ENCODE results near the gene PTPRM. TPM values are rescaled to one million over a fixed set of nuclear protein-coding genes. Genes with fewer than 3 reads are reported as not detected.

PTPRM gene
- total and polyA plus RNA-seq, 2 donors (not counting 3 experiments of a cell fraction or from before 2014, with no cell fraction given): 37.4 to 43.7 TPM

- FAIRE-seq (no peak), DNase-seq (ENCODE audit: low read depth, low spot score) (no peak)
- Histone ChIP-seq H3K4me2 (ENCODE audit: insufficient read depth, low read length) (no peak overlapping the region), H3K4me3 (replicated peaks in 1 of 3; ENCODE audit: insufficient read depth in 1 of 3, low read depth in 1 of 3, low read length in 3 of 3) (no peak overlapping the region), H2AFZ (ENCODE audit: low read depth, low read length) (no peak overlapping the region), H3K4me1 (ENCODE audit: control insufficient read depth, extremely low read depth, insufficient read depth, low read length) (no peaks in the 10 kb centered on the region), H4K20me1 (replicated peaks; ENCODE audit: control insufficient read depth, extremely low read depth, insufficient read depth, low read length) (no peaks in the 10 kb centered on the region), H3K27me3 (ENCODE audit: control insufficient read depth in 2 of 2, insufficient read depth in 2 of 2, low read length in 2 of 2) (no peaks in the 10 kb centered on the region), H3K9me1 (replicated peaks; ENCODE audit: control insufficient read depth, extremely low read depth, insufficient read depth, low read length) (no peaks in the 10 kb centered on the region), H3K27ac (ENCODE audit: insufficient read depth, low read depth, low read length) (no peak overlapping the region), H3K36me3 (ENCODE audit: control insufficient read depth in 2 of 2, extremely low read depth in 1 of 2, insufficient read depth in 2 of 2, low read length in 2 of 2) (no peaks in the 10 kb centered on the region), H3K9ac (replicated peaks; ENCODE audit: extremely low read depth, insufficient read depth, low read length) (no peak overlapping the region), H3K79me2 (ENCODE audit: control insufficient read depth, insufficient read depth, low read length) (no peaks in the 10 kb centered on the region), H3K9me3 (replicated peaks; ENCODE audit: control insufficient read depth, insufficient read depth, low read length) (no peaks in the 10 kb centered on the region)
- no peak for TF ChIP-seq POLR2A (IDR thresholded peaks at IDR 0.05; ENCODE audit: low read depth, low read length)
- no peak for TF ChIP-seq JUN (IDR thresholded peaks at IDR 0.05; ENCODE audit: borderline replicate concordance, insufficient read depth, insufficient read length, low read depth)
- no peak for TF ChIP-seq FOS (IDR thresholded peaks at IDR 0.05; ENCODE audit: borderline replicate concordance, insufficient read depth, low read length)
- dilution Hi-C loops (cut with MboI; ENCODE audit: extremely low pct_ligation_motif_present, low sequenced_read_pairs) (no loop called here), intact Hi-C loops (cut with micrococcal nuclease) (no loop called here)
- CTCF ChIA-PET: no interaction called here
- POLR2A ChIA-PET: no interaction called here
- BruUV-seq (replicated peaks): no TSS peak
Observed at GRCh38 chr18:8257851-8258434, 690.8 kb downstream of the PTPRM start.

GRCh38 chr18:8260319-8260718, 693.2 kb downstream of the PTPRM start:
- no peak for FAIRE-seq
- POLR2A ChIA-PET: no interaction called here

More at GRCh38 chr18:8260319-8260718, 693.2 kb downstream of the PTPRM start:
- no peak for DNase-seq (ENCODE audit: low read depth, low spot score)
- intact Hi-C loops (cut with micrococcal nuclease) (no loop called here), dilution Hi-C loops (cut with MboI; ENCODE audit: extremely low pct_ligation_motif_present, low sequenced_read_pairs) (no loop called here)
- H2AFZ ChIP-seq (ENCODE audit: low read depth, low read length): no peak overlapping the region
- CTCF ChIA-PET: no interaction called here
- H3K4me1 ChIP-seq (ENCODE audit: control insufficient read depth, extremely low read depth, insufficient read depth, low read length): no peaks in the 10 kb centered on the region
- no peaks in the 10 kb centered on the region for H3K27me3 ChIP-seq (ENCODE audit: control insufficient read depth in 2 of 2, insufficient read depth in 2 of 2, low read length in 2 of 2)
- H3K4me2 ChIP-seq (ENCODE audit: insufficient read depth, low read length): no peak overlapping the region
- no peaks in the 10 kb centered on the region for H3K9me1 ChIP-seq (replicated peaks; ENCODE audit: control insufficient read depth, extremely low read depth, insufficient read depth, low read length)
- no peak overlapping the region for H3K9ac ChIP-seq (replicated peaks; ENCODE audit: extremely low read depth, insufficient read depth, low read length)
- H3K27ac ChIP-seq (ENCODE audit: insufficient read depth, low read depth, low read length): no peak overlapping the region
- H4K20me1 ChIP-seq (replicated peaks; ENCODE audit: control insufficient read depth, extremely low read depth, insufficient read depth, low read length): no peaks in the 10 kb centered on the region
- H3K36me3 ChIP-seq (ENCODE audit: control insufficient read depth in 2 of 2, extremely low read depth in 1 of 2, insufficient read depth in 2 of 2, low read length in 2 of 2): no peaks in the 10 kb centered on the region
- no peaks in the 10 kb centered on the region for H3K9me3 ChIP-seq (replicated peaks; ENCODE audit: control insufficient read depth, insufficient read depth, low read length)
- no peak overlapping the region for H3K4me3 ChIP-seq (replicated peaks in 1 of 3; ENCODE audit: insufficient read depth in 1 of 3, low read depth in 1 of 3, low read length in 3 of 3)
- TF ChIP-seq JUN (IDR thresholded peaks at IDR 0.05; ENCODE audit: borderline replicate concordance, insufficient read depth, insufficient read length, low read depth) (no peak), FOS (IDR thresholded peaks at IDR 0.05; ENCODE audit: borderline replicate concordance, insufficient read depth, low read length) (no peak), POLR2AphosphoS5 (IDR thresholded peaks at IDR 0.05; ENCODE audit: insufficient read depth, low read depth, low read length) (no peak), EZH2 (IDR thresholded peaks at IDR 0.05; ENCODE audit: borderline replicate concordance, low read depth, low read length, severe bottlenecking) (no peak), POLR2A (IDR thresholded peaks at IDR 0.05; ENCODE audit: low read depth, low read length) (no peak), MAX (IDR thresholded peaks at IDR 0.05; ENCODE audit: insufficient read depth, insufficient read length) (no peak), CTCF (IDR thresholded peaks at IDR 0.05; ENCODE audit: extremely low read depth in 1 of 2, insufficient read depth in 1 of 2, low read depth in 1 of 2, low read length in 2 of 2) (no peak), MYC (IDR thresholded peaks at IDR 0.05; ENCODE audit: low read depth, low read length) (no peak), GATA2 (IDR thresholded peaks at IDR 0.05; ENCODE audit: insufficient read depth, insufficient read length, low read depth, low read length) (no peak)
- BruUV-seq (replicated peaks): no TSS peak
- no peaks in the 10 kb centered on the region for H3K79me2 ChIP-seq (ENCODE audit: control insufficient read depth, insufficient read depth, low read length)

Data from endothelial cell of umbilical vein (primary cell).